Fibroblast of skin of right quadriceps (primary cell): ENCODE data around the gene CEMIP2.
"Not testable (repeated sequence)": the region's sequence is repeated elsewhere in the genome, so short reads cannot be mapped to it uniquely, and the experiment has no call there.

Experiments
- DNase-seq: peaks from one replicate; pipeline ENCODE4 v3.0.0-alpha.2; 2013

Gene CEMIP2, protein sequence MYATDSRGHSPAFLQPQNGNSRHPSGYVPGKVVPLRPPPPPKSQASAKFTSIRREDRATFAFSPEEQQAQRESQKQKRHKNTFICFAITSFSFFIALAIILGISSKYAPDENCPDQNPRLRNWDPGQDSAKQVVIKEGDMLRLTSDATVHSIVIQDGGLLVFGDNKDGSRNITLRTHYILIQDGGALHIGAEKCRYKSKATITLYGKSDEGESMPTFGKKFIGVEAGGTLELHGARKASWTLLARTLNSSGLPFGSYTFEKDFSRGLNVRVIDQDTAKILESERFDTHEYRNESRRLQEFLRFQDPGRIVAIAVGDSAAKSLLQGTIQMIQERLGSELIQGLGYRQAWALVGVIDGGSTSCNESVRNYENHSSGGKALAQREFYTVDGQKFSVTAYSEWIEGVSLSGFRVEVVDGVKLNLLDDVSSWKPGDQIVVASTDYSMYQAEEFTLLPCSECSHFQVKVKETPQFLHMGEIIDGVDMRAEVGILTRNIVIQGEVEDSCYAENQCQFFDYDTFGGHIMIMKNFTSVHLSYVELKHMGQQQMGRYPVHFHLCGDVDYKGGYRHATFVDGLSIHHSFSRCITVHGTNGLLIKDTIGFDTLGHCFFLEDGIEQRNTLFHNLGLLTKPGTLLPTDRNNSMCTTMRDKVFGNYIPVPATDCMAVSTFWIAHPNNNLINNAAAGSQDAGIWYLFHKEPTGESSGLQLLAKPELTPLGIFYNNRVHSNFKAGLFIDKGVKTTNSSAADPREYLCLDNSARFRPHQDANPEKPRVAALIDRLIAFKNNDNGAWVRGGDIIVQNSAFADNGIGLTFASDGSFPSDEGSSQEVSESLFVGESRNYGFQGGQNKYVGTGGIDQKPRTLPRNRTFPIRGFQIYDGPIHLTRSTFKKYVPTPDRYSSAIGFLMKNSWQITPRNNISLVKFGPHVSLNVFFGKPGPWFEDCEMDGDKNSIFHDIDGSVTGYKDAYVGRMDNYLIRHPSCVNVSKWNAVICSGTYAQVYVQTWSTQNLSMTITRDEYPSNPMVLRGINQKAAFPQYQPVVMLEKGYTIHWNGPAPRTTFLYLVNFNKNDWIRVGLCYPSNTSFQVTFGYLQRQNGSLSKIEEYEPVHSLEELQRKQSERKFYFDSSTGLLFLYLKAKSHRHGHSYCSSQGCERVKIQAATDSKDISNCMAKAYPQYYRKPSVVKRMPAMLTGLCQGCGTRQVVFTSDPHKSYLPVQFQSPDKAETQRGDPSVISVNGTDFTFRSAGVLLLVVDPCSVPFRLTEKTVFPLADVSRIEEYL (N-terminal part only)

DNA sequence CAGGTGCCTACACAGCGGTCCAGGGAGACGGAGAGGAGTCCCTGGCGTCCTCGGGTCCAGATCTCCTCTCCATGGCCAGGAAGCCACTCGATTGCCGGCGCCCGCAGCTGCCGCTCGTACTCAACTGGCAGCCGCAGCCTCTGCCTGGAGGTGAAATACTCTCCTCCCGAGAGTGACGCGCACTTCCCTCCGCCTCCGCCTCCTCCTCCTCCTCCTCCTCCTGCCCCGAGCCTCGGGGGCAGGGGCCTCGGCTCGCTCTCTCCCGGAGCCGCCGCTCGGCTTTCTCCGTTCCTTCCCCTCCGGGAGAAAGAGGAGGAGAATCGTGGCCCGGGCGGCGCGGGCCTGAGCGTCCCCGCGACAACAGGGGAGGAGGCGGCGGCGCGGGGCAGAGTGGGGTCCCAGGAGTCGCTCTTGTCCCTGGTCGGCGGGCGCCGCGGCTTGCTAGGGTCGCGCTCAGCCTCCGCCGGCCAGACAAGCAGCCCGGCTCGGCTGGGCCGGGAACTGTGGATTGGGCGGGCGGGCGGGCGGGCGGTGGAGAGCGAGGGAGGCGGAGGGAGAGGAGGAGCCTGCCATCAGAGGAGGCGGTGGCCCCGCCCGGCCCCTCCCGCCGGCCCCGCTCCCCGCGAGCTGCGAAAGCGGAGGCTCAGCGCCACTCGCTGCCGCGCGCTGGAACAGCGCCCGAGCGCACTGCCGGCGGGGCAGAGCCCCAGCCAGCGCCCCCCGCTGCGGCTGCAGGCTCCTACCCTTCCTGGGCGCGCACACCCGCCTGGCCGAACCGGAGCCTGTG lies at the start of gene CEMIP2:
CEMIP2 (minus strand) TSS at position 126 of the 787 bp plus-strand sequence. CDS start 18,140 bp downstream, outside the sequence.
- peak; percentile 92 for DNase-seq

DNA sequence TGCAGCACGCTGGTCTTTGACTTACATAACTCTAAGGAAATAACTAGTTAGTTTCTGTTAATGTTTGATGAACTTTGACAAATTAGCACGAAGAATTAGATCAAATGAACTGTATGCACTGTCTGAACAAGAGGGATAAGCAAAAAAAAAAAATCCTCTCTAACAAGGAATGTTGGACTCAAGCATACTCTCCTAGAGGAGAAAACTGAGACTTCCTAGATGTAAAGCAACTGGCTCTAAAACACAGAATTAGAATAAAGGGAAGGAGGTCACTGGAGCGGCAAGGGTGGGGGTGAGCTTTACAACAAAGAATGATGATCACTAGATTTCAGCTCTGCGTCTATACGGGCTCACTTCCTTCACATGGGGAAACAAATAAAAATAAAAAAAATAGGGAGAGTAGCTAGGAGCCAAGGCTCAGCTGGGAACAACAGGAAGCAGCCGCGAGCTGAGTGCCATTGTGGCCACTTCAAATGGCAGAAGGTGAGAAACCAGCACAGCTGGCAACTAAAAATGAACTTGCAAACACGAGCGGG lies 48.7 kb upstream of the CEMIP2 start:
- DNase-seq: no peak

DNA sequence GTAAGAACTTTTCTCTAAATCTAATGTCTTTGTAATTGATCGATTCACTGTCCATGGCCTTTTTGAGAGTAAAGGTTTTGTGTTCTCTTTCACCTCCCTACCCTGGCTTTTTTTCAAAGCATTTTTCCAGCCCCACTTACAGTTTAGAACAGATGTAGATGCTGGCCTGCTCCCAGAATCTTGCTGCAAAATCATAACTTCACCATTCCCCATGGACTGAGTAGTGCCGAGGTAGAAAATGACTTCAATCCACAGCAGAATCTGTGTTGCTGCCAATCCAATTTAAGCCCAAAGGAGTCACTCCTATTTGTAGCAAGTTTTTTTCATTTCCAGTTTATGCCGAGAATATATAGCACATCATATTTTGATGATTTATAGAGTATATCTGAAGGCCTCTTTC lies 46.5 kb upstream of the CEMIP2 start:
- peak; percentile 62 for DNase-seq

DNA sequence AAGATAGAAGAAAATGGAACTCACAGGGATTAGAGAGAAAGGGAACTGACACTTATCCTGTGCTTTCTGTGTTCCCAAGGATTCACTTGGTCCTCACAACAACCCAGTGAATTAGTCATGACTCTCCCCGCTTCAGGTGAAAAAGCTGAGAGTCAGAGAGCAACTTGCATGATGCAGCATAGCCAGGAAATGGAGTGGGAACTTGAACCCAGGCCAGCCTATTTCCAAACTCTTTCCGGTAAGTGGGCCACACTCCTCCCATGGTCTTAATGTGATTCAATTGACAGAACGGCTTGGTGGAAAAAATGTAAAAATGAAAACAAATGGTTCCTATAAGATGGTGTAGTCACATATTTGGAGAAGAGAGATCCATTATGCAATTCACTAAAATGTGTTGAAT lies 45.9 kb upstream of the CEMIP2 start:
- peak; percentile 56 for DNase-seq

DNA sequence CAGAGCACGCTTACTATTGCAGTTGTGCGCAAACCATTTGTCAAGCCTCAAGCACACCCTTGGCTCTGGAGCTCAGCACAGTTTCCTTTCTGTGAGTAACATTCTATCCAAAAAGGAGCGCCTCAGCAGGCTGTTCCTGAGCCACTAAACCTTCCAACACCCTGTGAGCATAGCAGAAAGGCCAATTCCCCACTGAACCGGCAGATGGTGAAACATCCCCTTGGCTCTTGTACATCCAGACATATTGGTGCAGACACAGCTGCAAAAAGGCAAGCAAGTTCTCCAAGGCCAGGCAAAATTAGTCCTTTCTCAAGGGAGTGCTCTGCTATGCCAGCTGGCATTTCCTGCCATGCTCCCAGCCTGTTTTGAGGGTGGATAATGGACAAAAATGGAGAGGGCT lies 44.1 kb upstream of the CEMIP2 start:
- peak; percentile 21 for DNase-seq

DNA sequence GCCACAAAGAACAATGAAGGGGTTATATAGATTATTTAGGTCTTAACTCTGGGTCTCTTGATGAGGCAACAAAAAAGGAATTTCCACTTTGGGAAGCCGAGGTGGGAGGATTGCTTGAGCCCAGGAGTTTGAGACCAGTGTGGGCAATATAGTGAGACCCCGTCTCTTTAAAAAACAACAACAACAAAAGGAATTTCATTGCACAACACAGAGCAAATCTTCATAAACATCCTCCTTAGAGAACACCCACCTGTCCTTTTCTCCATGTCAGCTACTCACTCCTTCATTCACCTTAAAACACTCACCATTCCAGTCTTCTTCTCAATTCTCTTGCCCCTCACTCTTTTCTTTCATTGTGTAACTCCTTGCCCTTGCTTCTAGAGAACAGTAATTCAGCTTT lies 39.8 kb upstream of the CEMIP2 start:
- DNase-seq: no peak

DNA sequence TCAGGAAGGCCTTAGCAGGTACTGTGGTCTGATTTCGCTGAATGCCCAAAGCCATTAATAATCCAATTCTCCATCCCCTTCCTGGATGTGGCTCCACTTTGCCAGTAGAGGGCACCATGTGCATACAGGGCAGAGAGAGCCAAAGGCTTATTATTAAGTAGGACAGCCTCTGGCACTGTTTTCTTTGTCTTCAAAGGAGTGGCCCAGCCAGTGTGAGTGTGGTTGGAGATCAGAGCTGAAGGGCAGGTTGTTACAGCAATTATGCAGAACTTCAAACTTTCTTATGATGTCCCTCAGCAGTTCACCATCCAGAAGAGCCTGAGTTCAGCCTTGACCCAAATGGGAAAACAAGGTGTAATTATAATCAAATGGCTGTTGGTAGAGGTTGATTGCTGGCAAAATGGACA lies 38.6 kb upstream of the CEMIP2 start:
- DNase-seq: peak; percentile 66

DNA sequence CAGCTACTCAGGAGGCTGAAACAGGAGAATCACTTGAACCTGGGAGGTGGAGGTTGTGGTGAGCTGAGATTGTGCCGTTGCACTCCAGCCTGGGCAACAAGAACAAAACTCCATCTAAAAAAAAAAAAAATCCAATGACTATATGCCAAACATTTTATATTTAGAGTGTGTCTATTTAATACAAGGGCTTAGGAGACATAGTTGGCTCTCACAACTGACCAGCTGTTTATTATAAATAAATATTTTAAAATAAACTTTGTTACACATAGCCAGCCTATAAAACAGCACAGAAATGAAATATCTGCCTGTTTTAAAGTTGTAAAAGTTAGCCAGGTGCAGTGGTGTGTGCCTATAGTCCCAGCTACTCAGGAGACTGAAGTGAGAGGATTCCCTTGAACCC lies 36.8 kb upstream of the CEMIP2 start:
- not testable (repeated sequence) for DNase-seq

DNA sequence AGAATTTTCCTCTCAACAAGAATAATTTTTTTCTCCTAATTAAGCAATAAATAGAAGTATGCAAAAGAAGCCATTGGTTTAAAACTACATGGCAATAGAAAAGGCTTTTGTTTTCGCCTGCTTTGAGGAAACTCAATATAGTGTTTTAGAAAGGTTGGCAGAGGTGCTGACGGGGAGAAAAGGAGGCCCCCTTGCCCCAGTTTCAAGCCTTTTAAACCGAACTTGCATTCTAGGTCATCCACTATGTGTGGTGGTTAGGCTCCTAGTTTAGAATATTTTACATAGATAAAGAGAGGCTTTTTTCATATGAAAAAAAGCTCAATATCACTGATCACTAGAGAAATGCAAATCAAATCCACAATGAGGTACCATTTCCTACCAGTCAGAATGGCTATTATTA lies 33.5 kb upstream of the CEMIP2 start:
- DNase-seq: no peak

DNA sequence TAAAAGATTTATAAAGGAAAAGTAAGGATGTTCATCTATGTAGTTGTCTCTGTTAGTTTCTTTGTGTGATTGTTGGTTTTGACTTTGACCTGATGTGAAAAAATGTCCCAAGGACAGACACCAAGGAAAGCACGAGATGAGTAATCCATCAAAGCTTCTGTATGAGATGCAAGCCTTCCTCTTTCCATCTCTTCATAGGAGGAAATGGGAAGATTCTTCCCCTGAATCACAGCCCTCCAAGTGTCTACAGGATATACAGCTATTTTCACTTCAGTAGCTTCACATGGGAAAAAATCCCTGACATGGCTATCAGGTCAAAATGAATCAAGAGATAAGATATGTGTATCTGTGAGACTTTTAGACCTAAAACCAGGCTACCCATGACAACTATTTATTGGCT lies 29.0 kb upstream of the CEMIP2 start:
- DNase-seq: no peak

DNA sequence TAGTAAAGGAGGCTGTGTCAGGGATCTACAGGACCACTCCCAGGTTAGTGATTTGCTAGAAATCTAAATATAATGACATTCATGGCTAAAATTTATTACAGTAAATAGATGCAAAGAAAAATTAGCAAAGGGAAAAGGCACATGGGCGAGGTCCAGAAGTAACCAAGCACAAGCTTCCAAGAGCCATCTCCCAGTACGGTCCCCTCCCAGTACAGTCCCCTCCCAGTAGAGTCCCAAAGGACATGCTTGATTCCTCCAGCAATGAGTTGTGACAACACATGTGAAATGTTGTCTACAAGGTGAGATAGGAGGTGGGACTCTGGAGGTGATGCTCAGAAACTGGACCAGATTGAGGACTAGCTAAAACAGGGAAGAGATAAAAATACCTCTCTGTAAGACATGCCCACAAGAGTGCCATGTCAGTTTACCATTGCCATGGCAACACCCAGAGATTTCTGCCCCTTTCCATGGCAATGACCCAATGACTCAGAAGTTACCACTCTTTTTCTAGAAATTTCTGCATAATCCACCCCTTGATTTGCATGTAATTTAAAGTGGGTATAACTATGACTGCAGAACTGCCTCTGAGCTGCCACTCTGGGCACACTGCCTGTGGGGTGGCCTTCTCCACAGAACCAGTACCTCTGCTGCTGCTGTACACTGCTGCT lies 27.9 kb upstream of the CEMIP2 start:
- DNase-seq: no peak

DNA sequence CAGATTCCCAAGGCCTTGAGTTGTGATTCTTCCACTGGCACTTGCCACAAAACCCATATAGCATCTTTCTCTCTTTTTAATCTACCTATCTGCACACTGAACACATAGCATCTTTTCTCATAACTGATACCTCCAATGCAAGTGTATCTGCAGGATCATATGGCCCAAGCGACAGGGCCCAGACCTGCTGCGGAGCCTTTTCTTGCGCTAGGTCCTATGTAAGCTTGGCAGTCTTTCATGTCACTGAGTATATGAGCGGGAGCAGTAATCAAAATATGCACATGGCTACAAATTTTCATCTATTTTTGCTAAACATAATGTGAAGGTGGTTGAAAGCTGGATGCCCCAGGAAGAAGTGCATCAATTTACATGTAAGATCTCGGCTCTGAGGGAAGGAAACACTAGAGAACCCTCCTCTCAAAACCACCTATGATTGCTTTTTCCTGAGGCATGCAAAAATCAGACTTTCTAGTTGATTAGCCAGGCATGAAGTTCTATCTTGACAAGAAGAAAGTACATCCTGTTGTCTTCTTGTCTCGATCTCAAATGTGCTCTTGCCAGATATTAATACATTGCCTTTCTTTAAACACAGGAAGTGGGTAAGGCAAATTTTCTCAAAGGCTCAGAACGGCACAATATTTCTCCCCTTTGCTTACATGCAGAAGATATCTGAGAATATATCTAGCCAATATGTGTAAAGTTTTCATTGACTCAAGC lies 26.9 kb upstream of the CEMIP2 start:
- DNase-seq: no peak

DNA sequence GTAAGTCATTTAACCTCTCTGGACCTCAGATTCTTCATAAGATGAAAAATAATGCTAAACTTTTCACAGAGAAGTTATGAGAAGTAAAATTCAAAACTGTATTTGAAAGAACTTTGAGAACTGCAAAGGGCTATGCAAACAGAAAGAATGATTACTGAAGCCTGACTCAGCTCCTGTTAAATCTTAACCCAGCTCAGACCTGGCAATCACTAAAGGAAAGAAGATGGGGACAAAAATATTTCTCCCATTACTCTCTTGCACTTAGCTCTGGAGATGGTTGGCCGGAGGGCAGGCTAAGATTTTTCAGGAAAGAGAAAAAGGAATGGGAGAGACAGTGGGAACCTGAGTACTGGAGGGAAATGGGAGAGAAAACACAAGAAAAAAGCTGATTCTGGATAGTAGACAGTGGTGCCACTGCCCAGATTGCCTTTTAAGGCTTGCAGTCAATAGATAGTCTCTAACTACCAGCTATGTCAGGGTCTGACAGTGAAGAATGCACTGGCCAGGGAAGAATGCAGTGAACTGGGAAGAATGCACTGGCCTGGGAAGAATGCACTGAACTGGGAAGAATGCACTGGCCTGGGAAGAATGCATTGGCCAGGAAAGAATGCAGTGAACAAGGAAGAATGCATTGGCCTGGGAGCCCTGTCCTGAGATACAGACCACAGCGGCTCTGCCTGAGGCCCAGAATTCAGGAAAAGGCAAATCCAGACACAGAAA lies 25.2 kb upstream of the CEMIP2 start:
- peak; percentile 79 for DNase-seq

DNA sequence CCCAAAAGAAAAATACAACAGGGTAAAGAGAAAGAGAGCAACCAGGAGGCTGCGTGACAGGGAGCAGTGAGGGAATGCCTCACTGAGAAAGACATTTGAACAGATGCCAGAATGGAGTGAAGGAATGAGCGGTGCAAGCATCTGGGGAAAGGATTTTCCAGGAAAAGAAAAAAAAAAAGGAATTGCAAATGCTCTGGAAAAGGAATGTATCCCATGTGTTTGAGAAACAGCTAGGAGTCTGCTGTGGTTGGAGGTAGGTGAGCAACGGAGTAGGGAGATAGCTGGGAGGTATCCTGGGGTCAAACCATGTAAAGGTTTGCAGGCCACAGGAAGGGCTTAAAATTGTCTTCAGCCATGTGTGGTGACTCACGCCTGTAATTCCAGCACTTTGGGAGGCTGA lies 23.6 kb upstream of the CEMIP2 start:
- peak; percentile 79 for DNase-seq

DNA sequence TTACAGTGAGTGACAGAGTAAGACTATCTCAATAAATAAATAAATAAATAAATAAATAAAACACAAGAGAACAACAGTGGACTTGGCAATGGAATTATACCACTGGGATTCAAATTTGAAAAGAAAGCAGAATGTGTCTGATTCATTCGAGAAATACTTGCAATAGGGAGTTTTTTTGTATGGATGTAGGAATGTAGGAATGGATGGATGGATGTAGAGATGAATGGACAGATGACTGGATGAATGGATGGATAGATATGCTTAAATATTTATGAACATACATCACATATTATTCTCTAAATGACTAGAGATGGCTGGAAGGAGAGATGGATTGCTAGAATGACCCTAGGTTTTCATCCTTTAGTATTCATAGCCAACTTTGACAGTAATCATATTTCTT lies 22.0 kb upstream of the CEMIP2 start:
- DNase-seq: peak; percentile 29

DNA sequence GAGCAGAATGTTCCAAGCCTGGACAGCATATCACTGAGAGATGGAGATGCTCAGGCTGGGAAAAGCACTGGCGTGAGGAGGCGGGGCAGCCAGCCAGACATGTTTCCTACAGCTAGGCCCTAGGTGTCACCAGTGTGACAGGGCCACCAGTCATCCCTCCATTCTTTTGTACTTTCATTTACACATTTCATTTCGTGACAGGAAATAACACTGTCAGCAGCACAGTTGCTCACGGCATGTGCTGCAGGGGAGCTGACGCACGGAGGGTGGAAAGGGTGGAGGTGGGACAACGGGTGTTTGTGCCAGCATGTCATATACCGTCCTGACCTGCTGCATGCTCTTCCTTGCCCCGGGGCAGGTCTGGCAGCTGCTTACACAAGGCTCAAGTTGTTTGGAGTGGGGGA lies 14.8 kb upstream of the CEMIP2 start:
- no peak for DNase-seq

DNA sequence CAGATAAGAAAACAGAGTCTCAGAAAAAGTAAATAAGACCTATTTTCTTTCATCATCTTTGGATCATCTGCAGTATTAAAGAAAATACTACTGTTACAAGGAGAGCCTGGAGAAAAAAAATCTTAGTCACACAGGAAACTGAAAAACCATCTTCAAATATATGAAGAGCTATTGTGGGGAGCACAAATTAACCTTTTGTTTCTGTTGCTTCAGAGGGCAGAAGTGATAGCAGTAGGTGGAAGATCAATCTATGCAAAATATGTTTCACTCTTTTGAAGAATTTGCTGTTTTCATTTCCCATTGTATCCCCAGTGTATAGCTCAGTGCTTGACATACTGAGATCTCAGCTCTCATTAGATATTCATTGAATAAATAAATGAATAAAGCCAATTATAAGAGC lies 13.1 kb upstream of the CEMIP2 start:
- no peak for DNase-seq

DNA sequence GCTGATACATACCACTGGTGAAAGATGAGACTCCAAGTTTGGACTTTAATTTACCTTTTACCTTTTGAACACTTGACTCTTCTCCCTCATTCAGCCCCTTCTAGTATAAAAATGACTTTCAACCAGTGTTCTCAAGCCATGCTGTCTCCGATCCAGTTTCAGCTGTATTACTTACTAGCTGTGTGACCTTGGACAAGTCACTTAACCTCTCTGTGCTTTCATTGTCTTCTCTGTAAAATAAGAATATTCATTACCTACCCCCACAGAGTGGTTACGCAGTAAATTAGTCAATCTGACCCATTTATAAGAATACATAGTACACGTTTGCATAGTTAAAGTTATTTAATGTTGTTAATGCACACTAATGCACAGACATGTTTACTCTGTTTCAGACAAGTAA lies 12.6 kb upstream of the CEMIP2 start:
- DNase-seq: no peak

DNA sequence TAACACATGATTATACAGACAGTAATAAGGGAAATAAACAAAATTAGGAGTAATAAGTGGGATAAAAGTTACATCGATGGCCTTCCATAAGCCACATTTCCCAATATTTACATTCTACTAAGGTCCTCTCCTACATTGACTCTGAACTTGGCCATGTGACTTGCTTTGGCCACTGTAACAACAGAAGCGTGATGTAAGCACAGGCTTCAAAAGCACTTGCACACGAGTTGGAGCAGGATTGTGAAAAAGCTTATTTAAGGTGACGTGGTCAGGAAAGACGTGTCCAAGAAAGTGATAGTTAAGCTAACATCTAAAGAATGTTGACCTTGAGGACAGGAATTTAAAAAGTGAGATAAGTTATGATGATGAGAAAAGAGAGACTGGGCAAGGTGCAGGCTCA lies 9.8 kb upstream of the CEMIP2 start:
- no peak for DNase-seq

DNA sequence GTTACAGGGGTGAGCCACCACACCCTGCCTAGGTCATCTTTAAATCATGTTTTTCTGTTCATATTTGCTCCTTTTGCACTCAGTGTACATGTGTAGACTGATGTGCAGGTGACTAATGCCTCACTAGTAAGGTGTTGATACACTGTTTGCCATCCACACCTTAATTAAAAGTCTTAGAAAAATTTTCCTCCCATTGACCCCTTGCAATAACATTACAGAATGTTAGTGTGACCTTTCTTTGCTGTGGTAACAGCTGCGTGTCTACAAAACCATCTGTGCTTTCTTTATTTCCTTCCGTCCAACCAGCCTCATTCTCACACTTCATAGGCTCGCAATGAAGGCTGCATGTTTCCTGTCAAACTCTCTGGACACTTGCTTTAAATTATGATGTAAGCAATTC lies 6.6 kb upstream of the CEMIP2 start:
- DNase-seq: no peak
